K562 (cell line): ENCODE results near the gene RPL22. TPM values are rescaled to one million over a fixed set of nuclear protein-coding genes. Genes with fewer than 3 reads are reported as not detected.

ENCODE experiments used
- DACH1 ChIP-seq: fragments of 450-650 bp; IDR thresholded peaks from 2 replicates; pipeline ENCODE4 v1.6.1; 2018; ENCODE audit not compliant: partially characterized antibody
- FOXP1 ChIP-seq: sonication (generic); formaldehyde crosslinking; IDR thresholded peaks from 2 replicates; pipeline ENCODE4 v1.8.0; 2022; ENCODE audit warnings: mild to moderate bottlenecking, missing genetic modification reagents
- HDAC8 ChIP-seq: fragments of 450-650 bp; IDR thresholded peaks from 2 replicates; pipeline ENCODE4 v1.6.1; 2016; ENCODE audit warnings: mild to moderate bottlenecking, missing genetic modification characterization, moderate library complexity, missing compliant biosample characterization
- HMGXB4 ChIP-seq: sonication (generic); formaldehyde crosslinking; IDR thresholded peaks from 2 replicates; pipeline ENCODE4 v1.8.1; 2023; ENCODE audit warnings: mild to moderate bottlenecking, missing genetic modification reagents
- IRF9 ChIP-seq: fragments of 450-650 bp; IDR thresholded peaks from 2 replicates; pipeline ENCODE4 v1.6.1; 2016; ENCODE audit warnings: missing biosample characterization, missing genetic modification characterization
- MCM5 ChIP-seq: fragments of 450-650 bp; IDR thresholded peaks from 2 replicates; pipeline ENCODE4 v1.6.1; 2016; ENCODE audit warnings: low read depth
- MLX ChIP-seq, 2 experiments: fragments of 450-650 bp in 1 of 2; sonication (generic) in 1 of 2; formaldehyde crosslinking; conservative IDR thresholded peaks; 2 replicates each; pipeline versions ENCODE4 v1.4.0 to v1.8.1; 2020 to 2022; ENCODE audit warnings: mild to moderate bottlenecking in 1 of 2, missing genetic modification reagents in 1 of 2
- NR2C2 ChIP-seq, 2 experiments: fragments of 200-800 bp in 1 of 2; sonication (Bioruptor generic) in 1 of 2; sonication (generic) in 1 of 2; formaldehyde crosslinking in 1 of 2; IDR thresholded peaks; 2 replicates each; pipeline versions ENCODE4 v1.6.1 to v1.8.0; 2016 to 2022; ENCODE audit warnings: mild to moderate bottlenecking in 1 of 2, missing compliant biosample characterization in 1 of 2, missing genetic modification characterization in 1 of 2, missing genetic modification reagents in 1 of 2
- NR2F6 ChIP-seq: fragments of 450-650 bp; formaldehyde crosslinking; IDR thresholded peaks from 2 replicates; pipeline ENCODE4 v1.4.0; 2020; ENCODE audit warnings: mild to moderate bottlenecking
- RB1 ChIP-seq: fragments of 450-650 bp; IDR thresholded peaks from 2 replicates; pipeline ENCODE4 v1.6.1; 2017; ENCODE audit warnings: low read depth, mild to moderate bottlenecking
- RBM14 ChIP-seq: fragments of 200-400 bp; formaldehyde crosslinking; IDR thresholded peaks from 2 replicates; pipeline ENCODE4 v1.6.1; 2018; ENCODE audit warnings: low read depth, mild to moderate bottlenecking, low read length, moderate library complexity, borderline replicate concordance; ENCODE audit not compliant: insufficient read depth
- RFX1 ChIP-seq: fragments of 450-650 bp; IDR thresholded peaks from 2 replicates; pipeline ENCODE4 v1.6.1; 2016; ENCODE audit warnings: mild to moderate bottlenecking, moderate library complexity
- SIRT6 ChIP-seq: IDR thresholded peaks from one replicate; pipeline ENCODE4 v1.6.1; 2012; ENCODE audit warnings: low read depth, mild to moderate bottlenecking, control low read depth, inconsistent platforms, low read length, moderate library complexity
- SNIP1 ChIP-seq: fragments of 450-650 bp; IDR thresholded peaks from 2 replicates; pipeline ENCODE4 v1.7.1; 2017; ENCODE audit warnings: low read depth, mild to moderate bottlenecking
- SRSF7 ChIP-seq: fragments of 200-400 bp; formaldehyde crosslinking; optimal IDR thresholded peaks from 2 replicates; pipeline ENCODE3; 2017; ENCODE audit warnings: mild to moderate bottlenecking, low read depth, low read length
- TFAP4 ChIP-seq: sonication (generic); formaldehyde crosslinking; IDR thresholded peaks from 2 replicates; pipeline ENCODE4 v1.8.0; 2022; ENCODE audit warnings: missing genetic modification reagents, mild to moderate bottlenecking, moderate library complexity, borderline replicate concordance
- TRIM24 ChIP-seq, 2 experiments: fragments of 450-650 bp; IDR thresholded peaks; 2 replicates each; pipeline ENCODE4 v1.6.1; 2016
- XRCC4 ChIP-seq: IDR thresholded peaks from one replicate; pipeline ENCODE4 v1.6.1; 2011; ENCODE audit not compliant: insufficient read depth, insufficient read length; ENCODE audit errors: extremely low read depth
- ZBTB17 ChIP-seq: fragments of 450-650 bp; formaldehyde crosslinking; IDR thresholded peaks from 2 replicates; pipeline ENCODE4 v1.4.0; 2020; ENCODE audit warnings: mild to moderate bottlenecking
- ZNF431 ChIP-seq: sonication (generic); formaldehyde crosslinking; IDR thresholded peaks from 2 replicates; pipeline ENCODE4 v1.8.0; 2022; ENCODE audit warnings: mild to moderate bottlenecking, missing genetic modification reagents
- polyA plus RNA-seq, 8 experiments: library from polyadenylated mRNA; depleted of rRNA in 4 of 8; stranded (reverse) in 5 of 8; unstranded in 3 of 8; fragments of >200 nt; fragmentation: Nextera tagmentation in 2 of 8; fragmentation: Illumina TruSeq in 1 of 8; extraction: Ambion mirVana in 2 of 8; extraction: Trizol in 1 of 8; gene quantifications; 2 replicates each; pipeline versions ENCODE4 v1.2.1 to v1.2.3, GENCODE V29; 2011 to 2014; ENCODE audit warnings: inconsistent platforms in 1 of 8, missing spikeins in 1 of 8
- total RNA-seq, 7 experiments: library from RNA; depleted of rRNA in 6 of 7; stranded (reverse); fragments of >200 nt in 6 of 7; fragmentation: Illumina TruSeq in 2 of 7; extraction: Trizol in 2 of 7; gene quantifications; 2 replicates each; pipeline versions ENCODE4 v1.2.1 to v1.2.3, GENCODE V29; 2011 to 2021; ENCODE audit warnings: low replicate concordance in 1 of 7
- TF ChIP-seq, protein P1 (sequence below): fragments of 450-650 bp; IDR thresholded peaks from one replicate; pipeline ENCODE4 v1.6.1; 2018; ENCODE audit warnings: mild to moderate bottlenecking, moderate library complexity; ENCODE audit not compliant: partially characterized antibody
- TF ChIP-seq, protein P2 (sequence below): fragments of 250-450 bp; sonication (Bioruptor Pico); IDR thresholded peaks from 2 replicates; pipeline ENCODE4 v1.5.0; 2022; ENCODE audit warnings: mild to moderate bottlenecking

RPL22 gene
- total and polyA plus RNA-seq, 9 of the 15 experiments (the other 6 are each of a cell fraction or from before 2014, with no cell fraction given), result 467 to 1,165 (median 607) TPM

GRCh38 chr1:6235296-6235677 lies 35.9 kb upstream of the RPL22 start (continued):
- no peak for TF ChIP-seq SRSF7
- no peak for TF ChIP-seq FOXP1
- no peak for TF ChIP-seq HDAC8 (tag)
- TF ChIP-seq, protein P1, sequence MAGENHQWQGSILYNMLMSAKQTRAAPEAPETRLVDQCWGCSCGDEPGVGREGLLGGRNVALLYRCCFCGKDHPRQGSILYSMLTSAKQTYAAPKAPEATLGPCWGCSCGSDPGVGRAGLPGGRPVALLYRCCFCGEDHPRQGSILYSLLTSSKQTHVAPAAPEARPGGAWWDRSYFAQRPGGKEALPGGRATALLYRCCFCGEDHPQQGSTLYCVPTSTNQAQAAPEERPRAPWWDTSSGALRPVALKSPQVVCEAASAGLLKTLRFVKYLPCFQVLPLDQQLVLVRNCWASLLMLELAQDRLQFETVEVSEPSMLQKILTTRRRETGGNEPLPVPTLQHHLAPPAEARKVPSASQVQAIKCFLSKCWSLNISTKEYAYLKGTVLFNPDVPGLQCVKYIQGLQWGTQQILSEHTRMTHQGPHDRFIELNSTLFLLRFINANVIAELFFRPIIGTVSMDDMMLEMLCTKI, result no peak
- TF ChIP-seq DACH1, result no peak
- no peak for TF ChIP-seq MCM5
- no peak for TF ChIP-seq TFAP4 (CRISPR knock-in tag)
- TF ChIP-seq NR2C2 (CRISPR knock-in tag; IDR thresholded peaks at IDR 0.05), result no peak; the same call in 1 of the 2 replicates
- peak; percentile 72 for TF ChIP-seq NR2C2 (tag; IDR thresholded peaks at IDR 0.05)
- TF ChIP-seq SNIP1, result no peak
- TF ChIP-seq RFX1, result no peak
- TF ChIP-seq RBM14, result no peak
- TF ChIP-seq XRCC4, result no peak
- TF ChIP-seq HMGXB4, result peak; percentile 39; the same call in 1 of the 2 replicates
- TF ChIP-seq IRF9 (tag), result no peak
- TF ChIP-seq TRIM24 (IDR thresholded peaks at IDR 0.05), result no peak
- no peak for TF ChIP-seq ZBTB17 (CRISPR knock-in tag)
- no peak for TF ChIP-seq NR2F6 (CRISPR knock-in tag)
- no peak for TF ChIP-seq RB1
- no peak for TF ChIP-seq SIRT6
- TF ChIP-seq MLX (CRISPR knock-in tag; conservative IDR thresholded peaks at IDR 0.05), result no peak
- TF ChIP-seq, protein P2, sequence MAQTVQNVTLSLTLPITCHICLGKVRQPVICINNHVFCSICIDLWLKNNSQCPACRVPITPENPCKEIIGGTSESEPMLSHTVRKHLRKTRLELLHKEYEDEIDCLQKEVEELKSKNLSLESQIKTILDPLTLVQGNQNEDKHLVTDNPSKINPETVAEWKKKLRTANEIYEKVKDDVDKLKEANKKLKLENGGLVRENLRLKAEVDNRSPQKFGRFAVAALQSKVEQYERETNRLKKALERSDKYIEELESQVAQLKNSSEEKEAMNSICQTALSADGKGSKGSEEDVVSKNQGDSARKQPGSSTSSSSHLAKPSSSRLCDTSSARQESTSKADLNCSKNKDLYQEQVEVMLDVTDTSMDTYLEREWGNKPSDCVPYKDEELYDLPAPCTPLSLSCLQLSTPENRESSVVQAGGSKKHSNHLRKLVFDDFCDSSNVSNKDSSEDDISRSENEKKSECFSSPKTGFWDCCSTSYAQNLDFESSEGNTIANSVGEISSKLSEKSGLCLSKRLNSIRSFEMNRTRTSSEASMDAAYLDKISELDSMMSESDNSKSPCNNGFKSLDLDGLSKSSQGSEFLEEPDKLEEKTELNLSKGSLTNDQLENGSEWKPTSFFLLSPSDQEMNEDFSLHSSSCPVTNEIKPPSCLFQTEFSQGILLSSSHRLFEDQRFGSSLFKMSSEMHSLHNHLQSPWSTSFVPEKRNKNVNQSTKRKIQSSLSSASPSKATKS (CRISPR knock-in tag), result no peak
- TF ChIP-seq ZNF431 (CRISPR knock-in tag), result no peak
